Measurements from ENCODE around the gene SNAPC4.

- TF ChIP-seq MAX (IDR thresholded peaks at IDR 0.05; ENCODE audit: low read depth, low read length): no peak
- TF ChIP-seq CTCF (IDR thresholded peaks at IDR 0.05; ENCODE audit: low read depth, low read length): no peak
Measured at GRCh38 chr9:136385015-136385414, 15.0 kb downstream of the SNAPC4 start.
